Activated CD8-positive, alpha-beta memory T cell treated with anti-CD3 and anti-CD28 coated beads, Interleukin-2, amount 50 U/mL, for 24 hours (primary cell): Measurements from ENCODE around the gene ETF1.

ENCODE experiments used
- DNase-seq: peaks from one replicate; pipeline ENCODE4 v3.0.0-alpha.2; 2020; ENCODE audit errors: extremely low read depth

The ETF1 gene

GRCh38 chr5:138542956-138543729 is at the start of gene ETF1:
Gene ETF1, minus strand, starts transcription at chr5:138543236. Its CDS starts 318 bp downstream, at chr5:138542918.
- peak; percentile 99 for DNase-seq

- DNase-seq, result no peak
Observed at GRCh38 chr5:138588013-138588788, 45.2 kb upstream of the ETF1 start.

- DNase-seq, result no peak
Observed at GRCh38 chr5:138585157-138585556, 42.1 kb upstream of the ETF1 start.

DNA sequence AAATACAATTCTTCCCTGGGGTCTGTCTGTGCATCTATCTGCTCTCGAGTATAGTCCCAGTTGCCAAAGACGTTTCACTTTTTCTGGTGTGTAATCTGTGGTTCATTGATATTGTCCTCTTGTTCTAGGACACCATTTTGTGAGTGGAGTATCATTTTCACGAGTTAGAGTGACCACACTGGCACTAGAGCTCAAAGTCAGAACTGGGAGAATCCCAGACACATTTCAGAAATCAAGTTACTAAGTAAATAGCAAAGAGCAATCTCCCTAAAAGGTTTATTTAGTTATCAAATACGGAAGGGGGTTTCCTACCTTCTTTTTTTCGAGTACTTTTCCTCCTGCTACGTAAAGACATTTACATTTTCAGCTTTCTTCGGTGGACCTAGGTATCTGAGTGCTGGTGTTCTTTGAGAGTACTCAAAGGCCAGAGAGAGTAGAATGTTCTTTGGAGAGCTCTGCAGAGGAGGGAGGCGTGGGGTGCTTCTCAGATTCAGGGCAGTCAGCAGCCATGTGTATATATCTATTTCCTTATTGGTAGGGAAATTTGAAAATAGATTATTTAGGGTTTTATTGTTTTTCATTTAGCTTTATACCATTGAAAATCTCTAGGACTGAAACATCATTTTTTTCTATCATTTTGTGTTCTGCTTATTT is 41.1 kb upstream of the ETF1 start:
- DNase-seq, result no peak

DNA sequence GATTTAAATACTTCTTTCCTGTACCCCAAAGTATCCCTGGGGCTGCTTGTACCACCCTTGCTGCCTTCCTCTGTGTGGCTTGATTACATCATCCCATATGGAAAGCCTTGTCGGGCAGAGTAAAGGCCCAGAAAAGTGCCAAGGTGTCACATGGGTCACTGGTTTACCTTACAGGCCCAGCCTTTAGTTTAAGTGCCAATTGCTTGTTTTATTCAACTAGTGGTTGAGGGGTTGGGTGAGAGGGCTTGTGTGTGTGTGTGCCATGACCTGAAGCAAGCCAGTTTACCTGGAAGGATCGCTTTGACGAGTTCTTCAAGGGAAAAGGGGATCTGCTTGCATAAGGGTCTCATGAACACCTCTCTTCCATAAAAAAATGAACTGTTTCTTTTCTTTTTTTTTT is 39.9 kb upstream of the ETF1 start:
- no peak for DNase-seq

GRCh38 chr5:138580777-138581176 is 37.7 kb upstream of the ETF1 start:
- no peak for DNase-seq

GRCh38 chr5:138580001-138580400 is 37.0 kb upstream of the ETF1 start:
- DNase-seq, result no peak

DNA sequence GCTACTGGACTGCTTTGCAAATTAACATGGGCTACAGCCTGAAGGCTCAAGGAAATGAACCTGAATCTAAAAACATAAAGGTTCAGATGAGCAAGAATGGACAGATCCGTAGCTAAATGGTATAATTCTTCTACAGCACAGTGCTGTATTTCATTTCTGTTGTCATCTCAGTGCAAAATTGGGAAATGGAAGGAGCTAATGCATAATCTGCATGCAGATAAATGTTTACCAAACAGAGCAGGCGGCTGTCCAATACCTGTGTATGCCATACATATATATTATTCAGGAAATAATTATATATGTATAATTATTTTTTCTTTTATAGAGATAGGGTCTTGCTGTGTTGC is 36.5 kb upstream of the ETF1 start:
- no peak for DNase-seq

GRCh38 chr5:138577452-138577851 is 34.4 kb upstream of the ETF1 start:
- DNase-seq, result no peak

DNA sequence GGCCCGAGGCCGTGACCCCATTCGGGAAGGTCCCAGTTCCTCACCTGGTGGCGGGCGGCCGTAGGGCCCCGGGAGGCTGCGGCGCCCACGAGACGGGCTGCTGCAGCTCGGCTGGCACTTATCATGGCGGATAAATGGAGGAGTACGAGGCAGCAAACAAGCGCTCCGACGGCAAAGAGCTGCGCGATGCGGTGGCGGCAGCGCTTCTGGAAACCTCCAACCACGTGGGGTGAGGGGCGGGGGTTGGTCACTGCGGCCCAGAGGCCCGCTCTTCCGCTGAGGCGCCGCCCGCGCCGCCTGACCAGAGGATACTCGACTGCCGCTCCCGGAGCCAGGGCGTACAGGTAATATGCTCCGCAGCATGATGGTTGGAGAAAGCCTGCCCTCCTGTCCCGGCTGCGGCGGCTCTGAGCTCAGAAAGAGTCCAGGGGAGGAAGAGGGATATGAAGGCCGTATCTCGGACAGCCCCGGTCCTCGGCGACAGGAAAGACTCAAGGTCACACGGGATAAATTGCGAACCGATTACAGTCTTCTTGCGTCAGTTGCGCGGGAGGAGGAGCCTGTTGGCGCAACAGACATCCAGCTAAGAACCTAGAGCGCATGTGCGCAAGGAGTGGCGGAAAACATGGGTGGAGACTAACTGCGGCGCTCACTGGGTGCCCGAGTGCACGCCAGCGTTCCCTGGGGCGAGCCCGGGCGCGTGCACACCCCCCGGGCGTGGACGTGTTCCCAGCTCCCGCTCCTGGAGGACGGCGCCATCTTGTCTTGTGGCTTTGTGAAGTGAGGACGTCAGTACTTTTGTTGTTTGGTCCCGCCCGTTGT is 32.4 kb upstream of the ETF1 start, which contains the start of gene HSPA9:
HSPA9 (minus strand) TSS at position 208 of the 822 bp plus-strand sequence; CDS start at position 125, 83 bp downstream.
- peak; percentile 93 for DNase-seq

GRCh38 chr5:138574744-138575193 is 31.7 kb upstream of the ETF1 start:
- peak; percentile 6 for DNase-seq

- DNase-seq, result no peak
Observed at GRCh38 chr5:138573949-138574670, 31.1 kb upstream of the ETF1 start.

GRCh38 chr5:138573223-138573622 is 30.2 kb upstream of the ETF1 start:
- no peak for DNase-seq

- DNase-seq, result no peak
Observed at GRCh38 chr5:138570871-138571270, 27.8 kb upstream of the ETF1 start.

- DNase-seq, result no peak
Observed at GRCh38 chr5:138569782-138570181, 26.7 kb upstream of the ETF1 start.

DNA sequence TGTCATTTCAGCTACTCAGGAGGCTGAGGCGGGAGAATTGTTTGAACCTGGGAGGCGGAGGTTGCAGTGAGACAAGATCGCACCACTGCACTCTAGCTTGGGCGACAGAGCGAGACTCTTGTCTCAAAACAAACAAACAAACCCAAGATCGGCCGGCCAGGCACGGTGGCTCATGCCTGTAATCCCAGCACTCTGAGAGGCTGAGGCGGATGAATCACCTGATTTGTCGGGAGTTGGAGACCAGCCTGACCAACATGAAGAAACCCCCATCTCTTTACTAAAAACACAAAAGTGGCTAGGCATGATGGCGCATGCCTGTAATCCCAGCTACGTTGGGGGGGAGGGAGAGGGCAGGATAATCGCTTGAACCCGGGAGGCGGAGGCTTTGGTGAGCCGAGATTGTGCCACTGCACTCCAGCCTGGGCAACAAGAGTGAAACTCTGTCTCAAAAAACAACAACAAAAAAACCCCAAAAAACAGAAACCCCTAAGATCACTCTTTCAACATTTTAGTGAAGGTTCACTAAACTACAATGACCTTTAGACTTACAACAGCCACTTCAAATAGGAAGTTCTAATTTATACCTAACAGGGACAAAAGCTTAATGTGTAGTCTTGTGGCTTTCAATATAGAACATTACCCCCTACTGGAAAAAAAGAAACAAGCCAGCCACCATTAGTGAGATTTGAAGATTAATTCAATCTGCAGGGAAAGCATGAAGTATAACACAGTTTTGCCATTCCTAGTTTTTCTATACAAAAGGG is 25.2 kb upstream of the ETF1 start:
- no peak for DNase-seq

GRCh38 chr5:138566792-138567191 is 23.8 kb upstream of the ETF1 start:
- no peak for DNase-seq

GRCh38 chr5:138565100-138565821 is 22.2 kb upstream of the ETF1 start:
- no peak for DNase-seq

- no peak for DNase-seq
Observed at GRCh38 chr5:138564242-138564641, 21.2 kb upstream of the ETF1 start.
